Neural crest cell (in vitro differentiated cells): ENCODE data around the gene INPP5F. TPM values are rescaled to one million over a fixed set of nuclear protein-coding genes. Genes with fewer than 3 reads are reported as not detected.

Source experiments
- DNase-seq: peaks from one replicate; pipeline ENCODE4 v3.0.0; 2021; ENCODE audit warnings: low read depth, mixed read lengths, low spot score
- H3K27ac Mint-ChIP-seq: one replicate; pipeline ENCODE4 v1.8.0; 2021; ENCODE audit warnings: mild to moderate bottlenecking, mixed read lengths; ENCODE audit not compliant: unreplicated experiment
- H3K27me3 Mint-ChIP-seq: 2 replicates; pipeline ENCODE4 v1.8.0; 2021; ENCODE audit warnings: low read depth, mild to moderate bottlenecking, mixed read lengths
- H3K36me3 Mint-ChIP-seq: 2 replicates; pipeline ENCODE4 v1.8.0; 2021; ENCODE audit warnings: low read depth, mild to moderate bottlenecking, mixed read lengths
- H3K4me1 Mint-ChIP-seq: 2 replicates; pipeline ENCODE4 v1.8.0; 2021; ENCODE audit warnings: mixed read lengths
- H3K4me3 Mint-ChIP-seq: one replicate; pipeline ENCODE4 v1.8.0; 2021; ENCODE audit warnings: mild to moderate bottlenecking, mixed read lengths
- H3K9me3 Mint-ChIP-seq: 2 replicates; pipeline ENCODE4 v1.8.0; 2021; ENCODE audit warnings: mixed read lengths
- CTCF ChIP-seq: fragments of 200-600 bp; sonication (generic); conservative IDR thresholded peaks from 2 replicates; pipeline ENCODE4 v1.5.0; 2021; ENCODE audit warnings: antibody characterized with exemption, mild to moderate bottlenecking
- total RNA-seq: library from RNA; stranded (reverse); gene quantifications from 2 replicates; pipeline ENCODE4 v1.2.1, GENCODE V29; 2021

INPP5F gene
- total RNA-seq, 1 donor from 2014 or later, result 95.4 TPM

GRCh38 chr10:119858063-119858462, 132.2 kb downstream of the INPP5F start:
- no peak overlapping the region for H3K4me3 Mint-ChIP-seq
- H3K27me3 Mint-ChIP-seq, result no peaks in the 10 kb centered on the region
- TF ChIP-seq CTCF, result no peak
- no peak overlapping the region for H3K27ac Mint-ChIP-seq
- no peak for DNase-seq
- H3K9me3 Mint-ChIP-seq, result no peaks in the 10 kb centered on the region
- H3K36me3 Mint-ChIP-seq, result peaks cover 10% of the 10 kb centered on the region
- H3K4me1 Mint-ChIP-seq, result peaks cover 13% of the 10 kb centered on the region

- Mint-ChIP-seq H3K9me3 (peaks cover 6% of the 10 kb centered on the region), H3K27ac (no peak overlapping the region), H3K36me3 (peaks cover 15% of the 10 kb centered on the region), H3K4me1 (peaks cover 16% of the 10 kb centered on the region), H3K27me3 (no peaks in the 10 kb centered on the region), H3K4me3 (no peak overlapping the region)
- DNase-seq, result no peak
- TF ChIP-seq CTCF, result peak; percentile 82
Observed at GRCh38 chr10:119859420-119860258, 133.8 kb downstream of the INPP5F start.

- no peak for TF ChIP-seq CTCF
- DNase-seq, result no peak
- Mint-ChIP-seq H3K9me3 (peaks cover 9% of the 10 kb centered on the region), H3K4me1 (peaks cover 18% of the 10 kb centered on the region), H3K27me3 (no peaks in the 10 kb centered on the region), H3K27ac (no peak overlapping the region), H3K36me3 (peaks cover 21% of the 10 kb centered on the region), H3K4me3 (no peak overlapping the region)
Observed at GRCh38 chr10:119860866-119861607, 135.2 kb downstream of the INPP5F start.

GRCh38 chr10:119862524-119862923, 136.7 kb downstream of the INPP5F start:
- no peak overlapping the region for H3K4me3 Mint-ChIP-seq
- H3K9me3 Mint-ChIP-seq, result peaks cover 9% of the 10 kb centered on the region
- no peak overlapping the region for H3K27ac Mint-ChIP-seq
- no peak for TF ChIP-seq CTCF
- H3K27me3 Mint-ChIP-seq, result no peaks in the 10 kb centered on the region
- peaks cover 19% of the 10 kb centered on the region for H3K36me3 Mint-ChIP-seq
- peaks cover 21% of the 10 kb centered on the region for H3K4me1 Mint-ChIP-seq
- no peak for DNase-seq

DNA sequence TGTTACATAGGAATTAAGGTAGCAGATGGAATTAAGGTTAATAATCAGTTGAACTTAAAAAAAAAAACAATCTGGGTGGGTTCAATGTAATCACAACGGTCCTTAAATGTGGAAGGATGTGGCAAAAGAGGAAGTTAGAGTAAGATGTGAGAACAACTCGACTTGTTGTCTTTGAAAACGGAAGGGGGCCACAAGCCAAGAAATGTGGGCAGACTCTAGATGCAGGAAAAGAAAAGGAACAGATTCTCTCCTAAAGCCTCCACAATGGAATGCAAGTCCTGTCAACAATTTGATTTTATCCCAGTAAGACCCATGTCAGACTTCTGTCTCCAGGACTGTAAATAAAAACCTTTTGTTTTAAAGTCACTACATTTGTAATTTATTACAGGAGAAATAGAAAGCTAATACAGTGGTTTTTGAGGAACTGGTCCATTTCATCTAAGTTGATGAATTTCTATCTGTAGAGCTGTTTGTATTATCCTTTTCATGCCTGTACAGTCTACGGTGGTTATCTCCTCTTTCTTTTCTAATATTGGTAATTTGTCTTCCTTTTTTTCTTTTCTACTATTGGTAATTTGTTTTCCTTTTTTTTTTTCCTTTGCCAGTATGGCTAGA, 138.2 kb downstream of the INPP5F start:
- no peak for DNase-seq
- peak overlapping the region; percentile 41 for H3K4me3 Mint-ChIP-seq
- no peak for TF ChIP-seq CTCF
- no peak overlapping the region for H3K27ac Mint-ChIP-seq
- peaks cover 9% of the 10 kb centered on the region for H3K9me3 Mint-ChIP-seq
- no peaks in the 10 kb centered on the region for H3K27me3 Mint-ChIP-seq
- peaks cover 26% of the 10 kb centered on the region for H3K4me1 Mint-ChIP-seq
- H3K36me3 Mint-ChIP-seq, result peaks cover 19% of the 10 kb centered on the region
